GM11168 (cell line): ENCODE results near the gene TXNL4B.

Experiments used
- in situ Hi-C: fragments of 300-500 bp; cut with MboI; formaldehyde crosslinking; loops from one replicate; pipeline ENCODE4 v1.12.0; 2022; ENCODE audit warnings: low sequenced_read_pairs; ENCODE audit not compliant: unreplicated experiment

Gene TXNL4B

GRCh38 chr16:72043539-72043938, 49.9 kb downstream of the TXNL4B start:
- in situ Hi-C loops: no loop called here

GRCh38 chr16:72043058-72043457, 50.4 kb downstream of the TXNL4B start:
- in situ Hi-C loops: no loop called here

GRCh38 chr16:72042157-72042660, 51.2 kb downstream of the TXNL4B start:
- in situ Hi-C loops: no loop called here

- in situ Hi-C loops: no loop called here
Observed at GRCh38 chr16:72036098-72036497, 57.3 kb downstream of the TXNL4B start.
